Adrenal gland (tissue), 12 donors: ENCODE data around the gene C1orf105. TPM values are rescaled to one million over a fixed set of nuclear protein-coding genes. Genes with fewer than 3 reads are reported as not detected.
A peak's percentile ranks its signal among the peaks of the same experiment; 100 is the strongest.
"Not testable (repeated sequence)": the region's sequence is repeated elsewhere in the genome, so short reads cannot be mapped to it uniquely, and the experiment has no call there.

Source experiments
- DNase-seq, 7 donors: peaks; one replicate each; pipeline ENCODE4 v3.0.0-alpha.2; 2019 to 2020
- H3K27ac ChIP-seq, 5 donors: fragments of 200-600 bp; sonication (generic) in 4 of 5; 1 replicate in 3 of 5; 2 replicates in 2 of 5; pipeline versions ENCODE4 v1.5.1 to v1.8.0; 2016 to 2020; ENCODE audit warnings: mild to moderate bottlenecking in 1 of 5
- H3K27me3 ChIP-seq: fragments of 200-600 bp; 2 replicates; pipeline ENCODE4 v1.8.0; 2021
- H3K36me3 ChIP-seq, 2 donors: fragments of 200-600 bp; replicated peaks in 1 of 2; 1 replicate in 1 of 2; 2 replicates in 1 of 2; pipeline versions ENCODE4 v1.5.1 to v1.8.0; 2018 to 2022
- H3K4me1 ChIP-seq, 2 donors: fragments of 200-600 bp; replicated peaks in 1 of 2; 1 replicate in 1 of 2; 2 replicates in 1 of 2; pipeline versions ENCODE4 v1.5.1 to v1.8.0; 2018 to 2021
- H3K4me3 ChIP-seq, 4 donors: fragments of 200-600 bp; sonication (generic) in 3 of 4; one replicate each; pipeline ENCODE4 v1.5.1; 2016 to 2018
- H3K9me3 ChIP-seq, 3 donors: fragments of 200-600 bp; sonication (generic) in 1 of 3; replicated peaks in 1 of 3; 1 replicate in 2 of 3; 2 replicates in 1 of 3; pipeline versions ENCODE4 v1.5.1 to v1.8.0; 2016 to 2021
- POLR2A ChIP-seq, 2 donors: fragments of 450-650 bp; IDR thresholded peaks; one replicate each; pipeline ENCODE4 v1.6.1; 2017; ENCODE audit warnings: antibody characterized with exemption in 2 of 2, mild to moderate bottlenecking in 2 of 2, moderate library complexity in 1 of 2
- WGBS, 4 donors: extraction: QIAGEN DNeasy Blood & Tissue Kit in 2 of 4; methylation state at CpG; one replicate each; pipeline versions ENCODE4 v1.1.5 to v1.1.7; 2013 to 2017; 5-methylcytosine and 5-hydroxymethylcytosine counted together
- intact Hi-C, 2 donors: fragments of 100-400 bp; cut with DNase I; formaldehyde crosslinking; loops; one replicate each; pipeline versions ENCODE4 v1.14.1 to v1.15.0; 2022 to 2023
- polyA plus RNA-seq, 3 donors: library from polyadenylated mRNA; stranded (reverse); fragments of 200-250 nt in 2 of 3; fragments of 350-450 nt in 1 of 3; fragmentation: Illumina TruSeq in 1 of 3; extraction: RNeasy Lipid Tissue Mini Kit (QIAGEN cat#74804) in 1 of 3; gene quantifications; one replicate each; pipeline ENCODE4 v1.2.3, GENCODE V29; 2013 to 2014
- total RNA-seq, 9 donors: library from RNA; depleted of rRNA in 4 of 9; stranded (reverse); fragments of >200 nt in 4 of 9; fragments of 120-200 nt in 1 of 9; fragmentation: NEBNext Ultra II Directional in 1 of 9; extraction: Animal tissue kit (Norgen Biotek cat#: 25700) in 1 of 9; gene quantifications; one replicate each; pipeline versions ENCODE4 v1.1.0 to v1.2.4, GENCODE V29; 2013 to 2023
- TF ChIP-seq, protein P1 (sequence below), 6 experiments: fragments of 450-650 bp in 4 of 6; fragments of 200-600 bp in 2 of 6; sonication (generic) in 1 of 6; IDR thresholded peaks; 1 replicate in 5 of 6; 2 replicates in 1 of 6; pipeline versions ENCODE4 v1.5.1 to v1.8.0; 2016 to 2021; ENCODE audit warnings: antibody characterized with exemption in 6 of 6, mild to moderate bottlenecking in 2 of 6, moderate library complexity in 1 of 6
- donor health status: healthy with polysubstance abuse.
- donor health status: Bipolar disorder and iron deficiency.
- donor health status: DM: yes; HTN: yes; CAD: no.
- donor health status: DM: no; HTN: no; CAD: no.
- donor health status: DM: no; HTN: no; CAD: no.
- donor health status: DM: yes; HTN: yes; CAD: no.

C1orf105 gene
- total and polyA plus RNA-seq, 12 donors, result 0.37 to 0.80 (median 0.39) TPM; not detected in 9

DNA sequence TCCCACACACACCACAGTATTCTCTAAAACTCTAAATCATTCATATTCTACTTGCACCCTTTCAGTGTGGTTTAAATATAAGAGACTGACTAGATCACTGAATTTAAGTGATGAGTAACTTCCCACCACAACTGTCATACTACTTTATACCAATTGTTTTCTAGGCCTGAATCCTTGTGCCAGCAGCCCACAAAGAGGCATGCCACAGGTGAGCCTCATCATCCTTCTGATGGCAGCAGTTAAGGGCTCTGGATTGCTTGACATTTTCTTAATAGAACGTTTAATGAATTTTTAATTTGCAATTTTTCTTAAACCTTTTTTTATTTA, 9.6 kb downstream of the C1orf105 start:
- no peaks in the 10 kb centered on the region for H3K27me3 ChIP-seq
- H3K4me3 ChIP-seq, result no peak overlapping the region
- 59 to 73% (median 66%) methylated on average over 1 of the region's 1 CpG for WGBS, 4 donors
- DNase-seq, result no peak
- H3K27ac ChIP-seq, result no peak overlapping the region
- H3K36me3 ChIP-seq, result no peaks in the 10 kb centered on the region
- H3K9me3 ChIP-seq, result no peaks in the 10 kb centered on the region
- intact Hi-C loops, result no loop called here
- H3K4me1 ChIP-seq, result peaks cover 0 to 6% of the 10 kb centered on the region in 2 donors
- TF ChIP-seq, protein P1, sequence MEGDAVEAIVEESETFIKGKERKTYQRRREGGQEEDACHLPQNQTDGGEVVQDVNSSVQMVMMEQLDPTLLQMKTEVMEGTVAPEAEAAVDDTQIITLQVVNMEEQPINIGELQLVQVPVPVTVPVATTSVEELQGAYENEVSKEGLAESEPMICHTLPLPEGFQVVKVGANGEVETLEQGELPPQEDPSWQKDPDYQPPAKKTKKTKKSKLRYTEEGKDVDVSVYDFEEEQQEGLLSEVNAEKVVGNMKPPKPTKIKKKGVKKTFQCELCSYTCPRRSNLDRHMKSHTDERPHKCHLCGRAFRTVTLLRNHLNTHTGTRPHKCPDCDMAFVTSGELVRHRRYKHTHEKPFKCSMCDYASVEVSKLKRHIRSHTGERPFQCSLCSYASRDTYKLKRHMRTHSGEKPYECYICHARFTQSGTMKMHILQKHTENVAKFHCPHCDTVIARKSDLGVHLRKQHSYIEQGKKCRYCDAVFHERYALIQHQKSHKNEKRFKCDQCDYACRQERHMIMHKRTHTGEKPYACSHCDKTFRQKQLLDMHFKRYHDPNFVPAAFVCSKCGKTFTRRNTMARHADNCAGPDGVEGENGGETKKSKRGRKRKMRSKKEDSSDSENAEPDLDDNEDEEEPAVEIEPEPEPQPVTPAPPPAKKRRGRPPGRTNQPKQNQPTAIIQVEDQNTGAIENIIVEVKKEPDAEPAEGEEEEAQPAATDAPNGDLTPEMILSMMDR (IDR thresholded peaks at IDR 0.05), result no peak
- no peak for TF ChIP-seq POLR2A (IDR thresholded peaks at IDR 0.05)

DNA sequence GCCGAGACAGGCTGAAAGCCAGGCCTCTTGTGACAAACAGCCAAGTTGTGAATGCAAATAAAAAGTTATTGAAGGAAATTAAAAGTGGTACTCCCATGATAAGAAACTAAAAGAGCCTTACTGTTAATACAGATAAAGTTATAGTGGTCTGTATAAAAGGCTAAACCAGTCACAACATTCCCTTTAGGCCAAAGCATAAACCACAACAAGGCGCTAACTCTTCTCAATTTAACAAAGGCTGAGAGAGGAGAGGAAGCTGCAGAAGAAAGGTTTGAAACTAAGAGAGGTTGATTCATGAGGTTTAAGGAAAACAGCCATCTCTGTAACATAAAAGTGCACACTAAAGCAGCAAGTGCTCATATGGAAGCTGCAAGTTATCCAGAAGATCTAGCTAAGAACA, 10.7 kb downstream of the C1orf105 start:
- WGBS, 4 donors, result 87 to 92% (median 90%) methylated on average over 2 of the region's 2 CpGs

DNA sequence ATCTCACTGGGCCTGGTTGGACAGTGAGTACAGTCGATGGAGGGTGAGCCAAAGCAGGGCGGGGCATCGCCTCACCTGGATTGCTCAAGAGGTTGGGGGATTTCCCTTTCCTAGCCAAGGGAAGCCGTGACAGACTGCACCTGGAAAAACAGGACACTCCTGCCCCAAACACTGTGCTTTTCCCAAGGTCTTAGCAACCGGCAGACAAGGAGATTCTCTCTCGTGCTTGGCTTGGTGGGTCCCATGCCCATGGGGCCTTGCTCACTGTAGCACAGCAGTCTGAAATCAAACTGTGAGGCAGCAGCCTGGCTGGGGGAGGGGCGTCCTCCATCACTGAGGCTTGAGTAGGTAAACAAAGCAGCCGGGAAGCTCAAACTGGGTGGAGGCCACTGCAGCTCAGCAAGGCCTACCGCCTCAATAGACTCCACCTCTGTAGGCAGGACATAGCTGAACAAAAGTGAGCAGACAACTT, 11.3 kb downstream of the C1orf105 start:
- peaks cover 0 to 6% of the 10 kb centered on the region in 2 donors for H3K4me1 ChIP-seq
- no peak overlapping the region for H3K27ac ChIP-seq
- TF ChIP-seq POLR2A (IDR thresholded peaks at IDR 0.05), result no peak
- TF ChIP-seq, protein P1 (IDR thresholded peaks at IDR 0.05), result no peak
- H3K27me3 ChIP-seq, result no peaks in the 10 kb centered on the region
- 79 to 92% (median 84%) methylated on average over 9 of the region's 9 CpGs for WGBS, 4 donors
- DNase-seq, result no peak
- intact Hi-C loops, result no loop called here
- H3K4me3 ChIP-seq, result no peak overlapping the region
- no peaks in the 10 kb centered on the region for H3K36me3 ChIP-seq
- H3K9me3 ChIP-seq, result no peaks in the 10 kb centered on the region

More for the DNA sequence above, 10.7 kb downstream of the C1orf105 start:
- DNase-seq, result no peak
- TF ChIP-seq POLR2A (IDR thresholded peaks at IDR 0.05), result no peak
- TF ChIP-seq, protein P1 (IDR thresholded peaks at IDR 0.05), result no peak
- Histone ChIP-seq H3K4me1 (peaks cover 0 to 6% of the 10 kb centered on the region in 2 donors), H3K4me3 (no peak overlapping the region), H3K27ac (no peak overlapping the region), H3K27me3 (no peaks in the 10 kb centered on the region), H3K36me3 (no peaks in the 10 kb centered on the region), H3K9me3 (no peaks in the 10 kb centered on the region)
- intact Hi-C loops, result no loop called here

DNA sequence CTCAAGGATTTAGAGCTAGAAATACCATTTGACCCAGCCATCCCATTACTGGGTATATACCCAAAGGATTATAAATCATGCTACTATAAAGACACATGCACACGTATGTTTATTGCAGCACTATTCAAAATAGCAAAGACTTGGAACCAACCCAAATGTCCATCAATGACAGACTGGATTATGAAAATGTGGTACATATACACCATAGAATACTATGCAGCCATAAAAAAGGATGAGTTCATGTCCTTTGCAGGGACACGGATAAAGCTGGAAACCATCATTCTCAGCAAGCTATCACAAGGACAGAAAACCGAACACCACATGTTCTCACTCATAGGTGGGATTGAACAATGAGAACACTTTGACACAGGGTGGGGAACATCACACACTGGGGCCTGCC, 16.7 kb downstream of the C1orf105 start:
- H3K4me1 ChIP-seq, DNase-seq, H3K9me3 ChIP-seq, H3K27me3 ChIP-seq, H3K4me3 ChIP-seq, intact Hi-C loops, H3K27ac ChIP-seq, H3K36me3 ChIP-seq: not testable (repeated sequence)
- WGBS, 4 donors, result 88 to 97% (median 96%) methylated on average over 3 of the region's 3 CpGs

DNA sequence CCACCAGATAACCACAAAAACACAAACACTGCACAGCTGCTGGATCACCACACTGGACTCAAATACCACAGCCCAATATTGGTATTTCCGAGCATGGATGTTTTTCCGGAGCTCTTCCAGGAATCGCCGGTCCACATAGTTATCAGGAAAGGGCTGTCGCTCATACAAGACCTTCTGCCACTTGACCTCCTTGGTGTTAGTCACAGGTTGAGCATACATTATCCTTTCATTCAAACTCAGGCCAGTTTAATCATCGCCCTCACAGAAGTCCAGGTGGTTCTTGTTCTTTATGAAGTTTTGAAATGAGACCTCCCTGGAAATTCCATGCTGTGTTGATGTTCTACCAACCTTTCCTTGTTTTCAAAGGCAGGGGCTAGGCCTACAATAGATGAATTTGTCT, 21.9 kb downstream of the C1orf105 start:
- DNase-seq, result no peak
- 90 to 97% (median 95%) methylated on average over 6 of the region's 6 CpGs for WGBS, 4 donors
- Histone ChIP-seq H3K9me3 (no peaks in the 10 kb centered on the region), H3K36me3 (no peaks in the 10 kb centered on the region), H3K4me1 (peaks cover 0 to 14% of the 10 kb centered on the region in 2 donors), H3K27ac (no peak overlapping the region), H3K4me3 (peak overlapping the region in 1 of 4 donors; percentile 94), H3K27me3 (no peaks in the 10 kb centered on the region)
- intact Hi-C loops, result loop anchor here in 1 of 2 donors (10.0 kb wide), 1 partner anchor 82 kb away; no protein-coding TSS in a partner anchor
- TF ChIP-seq POLR2A (IDR thresholded peaks at IDR 0.05), result no peak
- TF ChIP-seq, protein P1 (IDR thresholded peaks at IDR 0.05), result no peak
